Renal cortical epithelial cell (primary cell): Measurements from ENCODE around the gene SLC38A5. TPM values are rescaled to one million over a fixed set of nuclear protein-coding genes. Genes with fewer than 3 reads are reported as not detected.

ENCODE experiments used
- total RNA-seq: library from RNA; depleted of rRNA; stranded (reverse); fragments of >200 nt; gene quantifications from 2 replicates; pipeline ENCODE4 v1.2.3, GENCODE V29; 2014

SLC38A5 gene
- total RNA-seq, 1 donor from 2014 or later, result 27.7 TPM

Other genes starting within 250 kb of the SLC38A5 start
- not detected in 2 replicates for gene SSX1, start 214.9 kb downstream of the SLC38A5 start, total RNA-seq
- gene SSX3, start 113.6 kb downstream of the SLC38A5 start, total RNA-seq, result not detected in 2 replicates
- gene SSX4, start 86.7 kb downstream of the SLC38A5 start, total RNA-seq, result not detected in 2 replicates
- not detected in 2 replicates for gene SSX4B, start 58.3 kb downstream of the SLC38A5 start, total RNA-seq
- 48.1 and 92.2 TPM in 2 replicates for gene FTSJ1, start 5.9 kb upstream of the SLC38A5 start, total RNA-seq
- 9.2 and 15.3 TPM in 2 replicates for gene PORCN, start 38.7 kb upstream of the SLC38A5 start, total RNA-seq
- gene EBP, start 51.5 kb upstream of the SLC38A5 start, total RNA-seq, result 19.8 and 203 TPM in 2 replicates
- gene TBC1D25, start 69.5 kb upstream of the SLC38A5 start, total RNA-seq, result 6.1 and 11.9 TPM in 2 replicates
- 41.2 and 293 TPM in 2 replicates for gene RBM3, start 104.2 kb upstream of the SLC38A5 start, total RNA-seq
- gene WDR13, start 127.2 kb upstream of the SLC38A5 start, total RNA-seq, result 119 and 212 TPM in 2 replicates
- gene WAS, start 213.5 kb upstream of the SLC38A5 start, total RNA-seq, result 0.30 TPM in 1 of 2 replicates, not detected in the other
- 1.9 and 4.3 TPM in 2 replicates for gene SUV39H1, start 226.5 kb upstream of the SLC38A5 start, total RNA-seq